DMS 273 (cell line): ENCODE data around the gene UBE4B.
"Not testable (repeated sequence)": the region's sequence is repeated elsewhere in the genome, so short reads cannot be mapped to it uniquely, and the experiment has no call there.

Experiments used
- DNase-seq: peaks from one replicate; lab custom pipeline; 2025; ENCODE audit not compliant: unreplicated experiment; lab: John Stamatoyannopoulos, UW

UBE4B gene

DNA sequence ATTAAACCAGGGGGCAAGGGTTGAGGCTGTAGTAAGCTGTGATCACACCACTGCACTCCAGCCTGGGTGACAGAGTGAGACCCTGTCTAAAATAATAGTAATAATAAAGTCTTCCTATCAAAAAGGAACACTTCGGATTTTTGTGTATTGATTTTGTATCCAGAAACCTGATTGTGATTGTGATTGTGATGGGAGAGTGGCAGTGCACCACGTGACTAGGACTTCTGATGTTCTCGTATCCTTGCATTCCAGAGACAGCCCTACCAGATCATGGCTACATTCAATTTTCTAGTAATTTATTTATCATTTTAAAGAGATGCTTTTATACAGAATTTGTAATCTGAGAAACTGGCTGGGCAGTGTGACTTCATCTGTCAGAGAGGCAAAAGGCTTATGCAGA lies 175.1 kb downstream of the UBE4B start:
- DNase-seq = no peak

DNA sequence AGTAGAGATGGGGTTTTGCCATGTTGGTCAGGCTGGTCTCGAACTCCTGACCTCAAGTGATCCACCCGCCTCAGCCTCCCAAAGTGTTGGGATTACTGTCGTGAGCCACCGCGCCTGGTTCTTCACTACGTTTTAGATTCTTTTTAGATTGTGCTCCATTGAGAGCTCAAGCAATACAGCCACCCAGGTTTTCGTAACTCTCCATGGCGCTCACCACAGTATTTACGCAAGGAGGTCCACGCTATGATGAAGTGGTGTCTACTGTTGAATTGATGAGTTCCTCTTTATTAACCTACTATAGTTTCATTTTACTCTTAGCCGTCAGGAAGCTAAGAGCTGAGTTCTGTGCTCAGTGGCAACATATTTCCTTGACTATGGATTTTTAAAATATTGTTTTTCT lies 175.8 kb downstream of the UBE4B start:
- DNase-seq = no peak

GRCh38 chr1:10209590-10209904 lies 176.8 kb downstream of the UBE4B start:
- DNase-seq = no peak

DNA sequence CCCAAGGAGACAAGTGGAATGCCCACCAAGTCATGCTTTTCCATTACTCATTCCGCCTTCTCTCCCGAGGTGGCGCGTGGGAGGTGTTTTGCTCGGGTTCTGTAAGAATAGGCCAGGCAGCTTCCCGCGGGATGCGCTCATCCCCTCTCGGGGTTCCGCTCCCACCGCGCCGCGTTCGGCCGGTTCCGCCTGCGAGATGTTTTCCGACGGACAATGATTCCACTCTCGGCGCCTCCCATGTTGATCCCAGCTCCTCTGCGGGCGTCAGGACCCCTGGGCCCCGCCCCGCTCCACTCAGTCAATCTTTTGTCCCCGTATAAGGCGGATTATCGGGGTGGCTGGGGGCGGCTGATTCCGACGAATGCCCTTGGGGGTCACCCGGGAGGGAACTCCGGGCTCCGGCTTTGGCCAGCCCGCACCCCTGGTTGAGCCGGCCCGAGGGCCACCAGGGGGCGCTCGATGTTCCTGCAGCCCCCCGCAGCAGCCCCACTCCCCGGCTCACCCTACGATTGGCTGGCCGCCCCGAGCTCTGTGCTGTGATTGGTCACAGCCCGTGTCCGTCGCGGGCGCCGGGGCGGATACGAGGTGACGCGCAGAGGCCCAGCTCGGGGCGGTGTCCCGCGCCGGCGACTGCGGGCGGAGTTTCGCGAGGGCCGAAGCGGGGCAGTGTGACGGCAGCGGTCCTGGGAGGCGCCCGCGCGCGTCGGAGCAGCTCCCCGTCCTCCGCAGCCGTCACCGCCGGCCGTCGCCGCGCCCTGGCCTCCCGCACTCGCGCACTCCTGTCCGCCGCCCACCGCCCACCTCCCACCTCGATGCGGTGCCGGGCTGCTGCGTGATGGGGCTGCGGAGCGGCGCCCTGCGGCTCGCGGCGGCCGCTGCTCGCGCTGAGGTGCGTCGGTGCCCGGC lies 177.4 kb downstream of the UBE4B start, which contains the start of gene KIF1B:
Gene KIF1B (plus strand): TSS at position 666 of the 906 bp plus-strand sequence. CDS start 21,759 bp downstream, outside the sequence.
- DNase-seq = peak; percentile 99

DNA sequence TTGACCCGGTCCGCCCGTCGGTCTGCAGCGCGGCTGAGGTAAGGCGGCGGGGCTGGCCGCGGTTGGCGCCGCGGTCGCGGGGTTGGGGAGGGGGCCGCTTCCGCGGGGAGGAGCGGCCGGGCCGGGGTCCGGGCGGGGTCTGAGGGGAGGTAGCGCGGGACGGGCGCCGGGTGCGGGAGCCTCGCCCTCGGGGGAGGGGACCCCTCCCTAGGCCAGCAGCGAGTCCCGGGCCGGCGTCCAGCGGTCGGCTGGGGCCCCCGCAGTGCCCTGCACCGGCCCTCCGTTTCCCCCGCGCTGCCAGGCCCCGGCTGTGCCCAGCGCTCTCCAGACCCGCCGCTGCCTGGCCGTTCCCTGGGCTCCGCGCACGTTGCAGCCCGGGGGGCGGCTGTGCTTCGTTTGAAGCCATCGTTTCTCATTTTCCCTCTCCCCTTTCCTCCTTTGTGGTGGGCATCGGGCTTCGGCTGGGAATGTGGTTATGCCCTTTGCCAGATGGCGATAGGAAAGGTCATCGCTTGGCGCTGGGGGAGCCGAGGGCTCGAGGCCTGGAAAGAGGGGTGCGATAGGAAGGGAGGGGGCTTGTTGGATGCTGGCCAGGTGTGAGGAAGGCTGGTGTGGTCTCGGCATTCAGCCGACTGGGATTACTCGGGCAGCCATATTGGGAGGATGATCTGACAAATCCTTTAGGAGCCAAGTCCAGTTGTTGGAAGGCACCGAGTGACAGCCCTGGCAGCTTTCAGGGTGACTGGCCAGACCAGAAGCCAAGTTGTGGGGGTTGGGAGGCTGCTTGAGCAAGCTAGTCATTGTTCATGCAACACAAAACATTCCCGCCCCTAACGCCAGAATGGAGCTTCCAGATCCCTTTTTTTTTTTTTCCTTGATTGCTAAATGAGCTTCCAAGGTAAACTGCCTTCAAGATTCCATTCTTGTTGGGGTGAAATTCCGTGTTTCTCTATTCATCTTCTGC lies 178.4 kb downstream of the UBE4B start:
- peak; percentile 80 for DNase-seq

GRCh38 chr1:10211805-10212410 lies 179.2 kb downstream of the UBE4B start:
- peak; percentile 65 for DNase-seq

- DNase-seq = no peak
Observed at GRCh38 chr1:10212476-10212875, 179.7 kb downstream of the UBE4B start.

DNA sequence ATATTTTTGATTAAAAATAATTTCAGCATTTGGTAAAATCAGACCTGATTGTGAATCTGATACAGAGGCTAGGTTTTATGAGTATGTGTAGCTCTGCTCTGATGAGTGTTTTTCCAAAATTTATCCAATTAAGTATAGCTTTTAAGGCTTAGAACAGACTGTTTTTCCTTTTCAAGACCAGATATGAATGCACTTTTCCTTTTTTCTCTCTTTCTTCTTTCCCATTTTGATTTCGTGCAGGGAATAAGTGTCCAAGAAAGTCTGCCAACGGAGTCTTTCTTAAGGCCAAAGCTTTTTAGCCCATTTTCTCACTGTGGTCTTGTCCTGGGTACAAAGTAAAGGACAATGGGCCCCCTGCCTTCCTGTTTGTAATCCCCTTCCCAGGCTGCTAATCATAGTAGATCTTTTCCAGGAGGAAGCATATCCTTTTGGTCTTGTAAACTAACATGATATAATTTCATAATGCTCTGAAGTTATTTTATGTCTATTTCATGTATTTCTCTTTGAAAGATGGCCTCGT lies 180.5 kb downstream of the UBE4B start:
- DNase-seq = no peak

GRCh38 chr1:10216090-10216749 lies 183.5 kb downstream of the UBE4B start:
- DNase-seq = no peak

DNA sequence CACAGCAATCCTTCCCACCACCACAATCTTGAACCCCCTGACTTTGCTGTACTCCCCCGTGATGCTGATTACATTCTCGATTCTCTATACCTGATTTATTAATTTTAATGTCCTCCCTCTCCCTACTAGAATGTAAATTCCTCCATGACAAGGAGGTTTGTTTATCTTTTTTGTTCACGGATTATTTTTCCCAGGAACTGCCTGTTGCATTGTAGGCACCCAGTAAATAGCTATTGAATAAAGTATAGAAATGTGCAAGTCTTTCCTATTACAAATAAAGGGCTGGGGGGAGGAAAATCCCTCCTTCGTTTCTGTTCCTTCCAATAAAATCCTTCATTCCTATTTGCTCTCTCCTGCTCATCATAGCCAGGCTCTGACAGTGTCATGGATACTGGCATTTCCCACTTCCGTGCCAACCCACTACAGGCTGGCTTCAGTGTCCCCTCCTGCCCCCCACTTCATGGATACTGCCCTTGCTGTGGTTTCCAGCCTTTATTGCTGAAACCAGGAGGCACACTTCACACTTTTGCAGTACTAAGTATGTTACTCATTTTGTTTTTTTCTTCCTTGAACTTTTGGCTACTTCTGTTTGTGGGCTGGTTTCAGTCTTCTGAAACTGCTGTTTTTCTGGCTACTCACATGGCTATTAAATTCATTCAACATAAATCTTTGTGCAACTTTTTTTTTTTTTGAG lies 185.1 kb downstream of the UBE4B start:
- no peak for DNase-seq

DNA sequence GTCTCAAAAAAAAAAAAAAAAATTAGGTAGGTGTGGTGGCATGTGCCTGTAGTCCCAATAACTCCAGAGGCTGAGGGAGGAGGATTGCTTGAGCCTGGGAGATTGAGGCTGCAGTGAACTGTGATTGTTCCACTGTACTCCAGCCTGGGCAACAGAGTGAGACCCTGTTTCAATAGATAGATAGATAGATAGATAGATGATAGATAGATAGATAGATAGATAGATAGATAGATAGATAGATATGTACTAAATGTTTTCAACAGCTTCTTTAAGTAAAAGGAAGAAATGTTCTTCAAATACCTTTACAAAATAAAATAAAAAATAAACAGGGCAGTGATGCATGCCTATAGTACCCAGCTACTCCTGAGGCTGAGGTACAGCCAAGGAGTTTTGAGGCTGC lies 187.4 kb downstream of the UBE4B start:
- DNase-seq = no peak

DNA sequence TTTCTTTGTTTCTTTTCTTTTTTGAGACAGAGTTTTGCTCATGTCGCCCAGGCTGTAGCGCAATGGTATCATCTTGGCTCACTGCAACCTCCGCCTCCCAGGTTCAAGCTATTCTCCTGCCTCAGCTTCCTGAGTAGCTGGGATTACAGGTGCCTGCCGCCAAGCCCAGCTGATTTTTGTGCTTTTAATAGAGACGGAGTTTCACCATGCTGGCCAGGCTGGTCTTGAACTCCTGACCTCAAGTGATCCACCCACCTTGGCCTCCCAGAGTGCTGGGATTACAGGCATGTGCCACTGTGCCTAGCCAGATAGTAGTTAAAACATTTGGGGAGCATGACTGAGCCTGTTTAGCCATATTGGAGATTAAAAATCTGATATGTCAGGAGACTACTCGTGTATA lies 187.9 kb downstream of the UBE4B start:
- not testable (repeated sequence) for DNase-seq

DNA sequence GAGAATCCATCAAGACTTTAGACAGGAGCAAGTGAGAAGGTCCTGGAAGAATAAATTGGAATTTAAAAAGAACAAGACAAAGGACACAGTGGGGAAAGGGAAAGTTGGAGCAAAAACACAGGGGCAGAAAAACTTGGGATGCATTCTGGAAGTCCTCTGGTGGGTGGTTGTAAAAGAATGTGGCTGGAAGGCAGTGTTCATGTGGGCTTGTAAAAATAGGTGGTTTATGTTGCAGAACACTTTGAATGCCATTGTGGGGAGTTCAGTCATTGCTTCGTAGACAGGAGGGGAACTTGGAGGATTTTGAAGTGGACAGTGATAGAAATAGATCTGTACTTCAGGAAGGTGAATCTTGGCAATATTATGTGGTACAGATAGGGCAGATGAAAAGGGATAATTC lies 192.8 kb downstream of the UBE4B start:
- no peak for DNase-seq

- DNase-seq = no peak
Observed at GRCh38 chr1:10228528-10228927, 195.8 kb downstream of the UBE4B start.

GRCh38 chr1:10229903-10230302 lies 197.1 kb downstream of the UBE4B start:
- DNase-seq = no peak
